GM06990 (cell line): ENCODE data around the gene ZNF19.

Source experiments
- DNase-seq: peaks from one replicate; pipeline ENCODE4 v3.0.0-alpha.2; 2011; ENCODE audit not compliant: insufficient read length; ENCODE audit errors: extremely low read depth
- H3K27me3 ChIP-seq: replicated peaks from 2 replicates; pipeline ENCODE4 v1.6.0; 2011; ENCODE audit warnings: low read length; ENCODE audit not compliant: control insufficient read depth, insufficient read depth
- H3K36me3 ChIP-seq: 2 replicates; pipeline ENCODE4 v1.5.1; 2011; ENCODE audit warnings: low read length; ENCODE audit not compliant: control insufficient read depth, insufficient read depth
- H3K4me3 ChIP-seq: replicated peaks from 2 replicates; pipeline ENCODE4 v1.5.1; 2011; ENCODE audit warnings: low read depth, mild to moderate bottlenecking, control low read depth, low read length
- TF ChIP-seq, protein P1 (sequence below): IDR thresholded peaks from 2 replicates; pipeline ENCODE4 v1.5.1; 2011; ENCODE audit warnings: low read length, control low read depth, mild to moderate bottlenecking, inconsistent platforms; ENCODE audit not compliant: insufficient read depth, poor library complexity, severe bottlenecking

Gene ZNF19

DNA sequence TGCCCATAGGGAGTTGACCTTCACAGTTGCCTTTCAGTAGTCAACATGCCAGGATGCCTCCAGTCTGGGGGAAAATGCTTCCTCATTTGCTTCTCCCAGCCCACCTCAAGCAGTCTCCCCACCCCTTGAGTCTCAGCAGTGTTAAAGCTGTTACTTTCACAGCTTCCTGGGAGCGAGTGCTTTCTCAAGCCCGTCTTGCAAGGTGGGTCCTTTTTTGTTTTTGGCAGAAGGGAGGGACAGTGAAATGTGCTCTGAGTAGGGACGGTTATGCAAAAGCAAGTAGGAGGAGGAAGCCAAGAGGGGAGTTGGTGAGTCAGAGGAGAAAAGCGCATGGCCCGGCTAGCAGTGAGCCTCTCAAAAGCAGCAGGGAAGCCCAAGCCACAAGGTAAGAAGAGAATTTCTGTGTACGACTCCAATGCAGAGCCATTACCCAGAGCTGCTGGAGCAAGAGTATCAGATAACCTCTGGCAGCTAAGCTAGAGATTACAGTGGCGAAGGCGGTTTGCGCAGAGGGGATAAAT lies 37.0 kb upstream of the ZNF19 start, which contains the start of gene CHST4:
Gene CHST4, plus strand, starts transcription at position 316 of the 521 bp plus-strand sequence. CDS start 10,252 bp downstream, outside the sequence.
- no peak for DNase-seq
- Histone ChIP-seq H3K4me3 (peak within 1 kb of the TSS; percentile 22; the same call in 1 of the 2 replicates), H3K27me3 (no peaks in the 10 kb centered on the region), H3K36me3 (no peaks in the 10 kb centered on the region)
- TF ChIP-seq, protein P1, sequence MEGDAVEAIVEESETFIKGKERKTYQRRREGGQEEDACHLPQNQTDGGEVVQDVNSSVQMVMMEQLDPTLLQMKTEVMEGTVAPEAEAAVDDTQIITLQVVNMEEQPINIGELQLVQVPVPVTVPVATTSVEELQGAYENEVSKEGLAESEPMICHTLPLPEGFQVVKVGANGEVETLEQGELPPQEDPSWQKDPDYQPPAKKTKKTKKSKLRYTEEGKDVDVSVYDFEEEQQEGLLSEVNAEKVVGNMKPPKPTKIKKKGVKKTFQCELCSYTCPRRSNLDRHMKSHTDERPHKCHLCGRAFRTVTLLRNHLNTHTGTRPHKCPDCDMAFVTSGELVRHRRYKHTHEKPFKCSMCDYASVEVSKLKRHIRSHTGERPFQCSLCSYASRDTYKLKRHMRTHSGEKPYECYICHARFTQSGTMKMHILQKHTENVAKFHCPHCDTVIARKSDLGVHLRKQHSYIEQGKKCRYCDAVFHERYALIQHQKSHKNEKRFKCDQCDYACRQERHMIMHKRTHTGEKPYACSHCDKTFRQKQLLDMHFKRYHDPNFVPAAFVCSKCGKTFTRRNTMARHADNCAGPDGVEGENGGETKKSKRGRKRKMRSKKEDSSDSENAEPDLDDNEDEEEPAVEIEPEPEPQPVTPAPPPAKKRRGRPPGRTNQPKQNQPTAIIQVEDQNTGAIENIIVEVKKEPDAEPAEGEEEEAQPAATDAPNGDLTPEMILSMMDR = no peak

DNA sequence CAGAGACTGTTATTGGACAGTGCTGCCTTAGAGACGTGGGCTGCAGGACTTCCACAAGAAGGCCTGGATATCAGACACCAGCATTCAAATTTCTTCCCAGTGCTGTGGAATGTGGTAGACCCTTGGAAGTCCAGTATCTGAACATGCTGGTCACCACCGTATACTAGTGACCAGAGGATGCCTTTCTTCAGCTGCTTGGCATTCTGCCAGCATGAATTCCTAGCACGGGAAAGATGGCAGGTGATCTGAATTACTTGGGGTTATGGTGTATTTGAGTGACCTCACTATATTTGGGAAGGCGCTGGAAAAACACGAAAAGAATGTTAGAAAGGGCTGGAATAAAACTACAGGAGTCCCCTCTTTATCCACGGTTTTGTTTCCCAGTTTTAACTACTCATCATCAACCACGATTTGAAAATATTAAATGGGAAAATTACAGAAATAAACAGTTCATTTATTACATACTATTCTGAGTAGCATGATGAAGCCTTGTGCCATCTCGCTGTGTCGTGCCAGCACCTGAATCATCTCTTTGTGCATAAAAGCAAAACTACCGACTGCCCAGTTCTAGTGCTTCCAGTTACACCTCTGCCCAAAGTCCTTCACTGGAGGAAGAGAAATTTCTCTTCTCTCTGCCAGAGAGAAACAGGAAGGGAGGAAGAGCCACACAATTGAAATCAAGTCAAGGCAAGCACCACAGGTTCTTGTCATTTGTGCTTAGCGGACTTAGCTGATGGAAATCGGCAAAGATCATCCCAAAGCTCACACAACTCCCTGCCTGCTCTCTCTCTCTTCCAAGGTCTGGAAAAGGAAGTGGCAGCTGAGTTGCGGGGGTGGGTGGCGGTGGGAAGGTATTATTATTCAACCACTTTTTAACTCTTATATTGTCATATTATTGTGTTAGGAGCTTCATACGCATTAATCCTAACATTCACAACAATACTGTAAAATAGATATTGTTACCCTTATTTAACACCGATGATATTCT lies 35.7 kb upstream of the ZNF19 start:
- no peak overlapping the region for H3K4me3 ChIP-seq
- no peaks in the 10 kb centered on the region; the same call in 1 of the 2 replicates for H3K27me3 ChIP-seq
- no peaks in the 10 kb centered on the region for H3K36me3 ChIP-seq
- DNase-seq = no peak
- TF ChIP-seq, protein P1 = no peak

DNA sequence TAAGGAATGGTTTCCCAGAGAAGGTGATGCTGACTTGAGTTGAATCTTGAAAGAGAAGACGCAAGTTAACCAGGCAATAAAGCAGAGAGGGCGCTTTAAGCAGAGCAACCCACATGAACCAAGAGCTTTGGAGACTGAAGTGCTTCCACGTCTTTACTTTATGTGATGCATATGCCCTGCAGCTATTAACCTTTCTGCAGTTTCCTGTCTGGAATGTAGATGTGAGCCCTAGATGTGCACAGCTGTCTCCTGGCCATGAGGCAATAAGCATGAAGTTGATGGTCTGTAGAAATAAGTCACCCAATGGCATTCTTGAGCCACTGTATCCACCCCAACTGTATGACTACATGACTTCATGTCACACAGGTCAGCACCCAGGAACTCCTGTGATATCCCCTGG lies 31.4 kb upstream of the ZNF19 start:
- no peak for DNase-seq
- Histone ChIP-seq H3K27me3 (no peaks in the 10 kb centered on the region; the same call in 1 of the 2 replicates), H3K4me3 (no peak overlapping the region), H3K36me3 (no peaks in the 10 kb centered on the region)
- TF ChIP-seq, protein P1 = no peak

DNA sequence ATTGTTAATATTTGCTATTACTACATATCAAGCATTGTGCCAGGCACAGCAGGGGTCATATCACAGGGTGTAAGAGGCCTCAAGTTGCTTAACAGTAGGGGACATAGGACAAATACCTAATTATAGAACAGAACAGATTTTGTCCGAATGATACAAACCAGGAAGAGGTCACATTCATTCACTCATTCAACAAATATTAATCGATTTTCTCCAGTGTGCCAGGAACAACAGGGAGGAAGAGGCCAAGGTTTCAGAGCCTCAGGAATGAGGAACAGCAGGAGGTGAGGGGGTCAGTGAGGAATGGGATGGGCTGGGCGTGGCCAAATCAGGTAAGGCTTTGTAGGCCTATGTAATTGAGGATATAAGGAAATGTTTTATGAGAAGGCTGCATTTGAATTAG lies 25.9 kb upstream of the ZNF19 start:
- no peak overlapping the region for H3K4me3 ChIP-seq
- no peaks in the 10 kb centered on the region for H3K36me3 ChIP-seq
- no peak for DNase-seq
- TF ChIP-seq, protein P1 = no peak
- H3K27me3 ChIP-seq = no peaks in the 10 kb centered on the region; the same call in 1 of the 2 replicates

DNA sequence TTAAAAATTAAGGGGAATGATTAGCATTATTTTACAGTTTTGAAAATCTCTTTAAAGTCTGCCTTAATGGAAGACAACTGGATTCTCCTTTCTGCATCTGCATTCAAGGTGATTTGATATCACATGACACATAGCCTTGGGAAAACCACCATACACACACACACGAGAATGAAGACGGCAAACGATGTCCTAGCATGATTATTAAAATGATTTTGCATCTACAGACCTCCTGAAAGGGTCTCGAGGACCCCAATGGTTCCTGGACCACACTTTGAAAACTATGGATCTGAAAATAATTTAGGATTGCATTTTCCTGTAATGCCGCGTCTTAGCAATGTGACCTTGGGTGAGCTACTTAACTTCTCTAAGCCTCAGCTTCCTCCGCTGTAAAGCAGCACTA lies 25.4 kb upstream of the ZNF19 start:
- Histone ChIP-seq H3K36me3 (no peaks in the 10 kb centered on the region), H3K27me3 (no peaks in the 10 kb centered on the region), H3K4me3 (no peak overlapping the region)
- TF ChIP-seq, protein P1 = no peak
- no peak for DNase-seq
